Inferior parietal cortex (tissue), 1 donor: ENCODE results near the gene CNOT4.
A peak's percentile ranks its signal among the peaks of the same experiment; 100 is the strongest.

ENCODE experiments used
- DNase-seq: peaks from one replicate; pipeline ENCODE4 v3.0.0-alpha.2; 2016; ENCODE audit errors: extremely low spot score

Gene CNOT4

DNA sequence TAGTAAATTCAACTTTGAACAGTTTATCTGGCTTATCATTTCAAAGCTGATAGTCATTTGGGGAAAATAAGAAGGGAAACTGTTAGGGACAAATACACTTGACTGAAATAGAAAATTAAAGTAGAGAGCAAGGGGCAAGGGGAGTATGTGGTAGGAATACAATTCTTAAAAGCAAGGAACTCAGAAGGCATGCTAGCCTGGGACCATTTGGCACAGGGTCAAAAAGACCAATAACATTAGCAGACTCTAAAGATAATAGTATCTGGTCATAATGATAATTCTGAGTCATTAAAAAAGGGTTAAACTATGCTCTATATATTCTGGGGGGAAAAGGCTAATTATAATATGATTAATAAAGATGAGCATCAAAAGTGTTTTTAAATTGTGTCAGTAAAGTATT lies 112.2 kb downstream of the CNOT4 start:
- no peak for DNase-seq

DNA sequence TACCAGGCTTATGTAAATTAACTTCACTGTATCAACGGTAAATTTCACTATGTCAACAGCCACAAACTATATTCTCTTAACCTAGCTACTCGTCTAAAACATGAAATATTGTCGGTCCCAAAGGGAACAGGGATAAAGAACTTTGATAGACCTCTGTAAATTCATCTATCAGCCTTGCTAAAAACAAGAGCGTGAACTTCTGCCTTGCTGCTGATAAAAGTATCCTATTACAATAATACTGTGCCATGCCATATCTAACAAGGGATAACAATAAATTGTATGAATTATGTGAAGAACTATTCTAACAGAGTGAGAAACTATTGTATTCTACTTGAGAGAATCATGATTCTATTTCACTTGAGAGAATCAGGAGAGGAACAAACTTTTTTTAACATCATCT lies 117.2 kb downstream of the CNOT4 start:
- no peak for DNase-seq

DNA sequence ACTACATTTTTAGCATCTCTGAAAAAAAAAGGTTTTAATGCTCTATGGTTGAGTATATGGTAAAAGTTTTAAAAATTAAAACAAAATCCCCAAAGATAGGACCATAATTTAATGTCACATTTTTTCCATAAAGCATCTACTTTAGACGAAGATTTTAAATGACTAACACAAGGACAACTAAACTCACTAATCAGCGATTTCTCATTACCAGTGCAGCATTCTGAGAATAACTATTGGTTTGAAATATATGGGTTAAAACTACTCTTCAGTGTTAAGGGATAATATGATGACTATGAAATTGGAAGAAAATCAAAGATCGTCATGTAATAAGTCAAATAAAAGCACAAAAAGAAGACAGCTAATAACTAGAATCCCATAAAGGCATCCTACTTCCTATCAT lies 118.4 kb downstream of the CNOT4 start:
- DNase-seq: no peak

DNA sequence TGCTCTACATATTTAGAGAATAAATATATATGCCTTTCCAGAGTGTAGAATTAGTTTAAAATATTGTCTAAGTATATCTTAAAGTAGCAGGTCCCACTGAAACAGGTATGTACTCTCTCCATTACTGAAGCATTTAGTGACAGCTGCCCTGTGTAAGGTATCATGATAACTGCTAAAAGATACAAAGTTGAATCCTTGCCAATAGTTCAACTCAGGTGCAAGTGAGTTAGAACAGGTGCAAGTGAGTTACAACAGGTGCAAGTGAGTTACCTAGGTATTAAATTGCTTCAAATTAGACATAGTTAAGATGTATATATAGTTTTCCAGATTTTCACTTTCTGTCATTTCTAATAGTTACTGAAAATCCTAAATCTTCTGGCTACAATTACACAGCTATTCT lies 119.1 kb downstream of the CNOT4 start:
- no peak for DNase-seq

DNA sequence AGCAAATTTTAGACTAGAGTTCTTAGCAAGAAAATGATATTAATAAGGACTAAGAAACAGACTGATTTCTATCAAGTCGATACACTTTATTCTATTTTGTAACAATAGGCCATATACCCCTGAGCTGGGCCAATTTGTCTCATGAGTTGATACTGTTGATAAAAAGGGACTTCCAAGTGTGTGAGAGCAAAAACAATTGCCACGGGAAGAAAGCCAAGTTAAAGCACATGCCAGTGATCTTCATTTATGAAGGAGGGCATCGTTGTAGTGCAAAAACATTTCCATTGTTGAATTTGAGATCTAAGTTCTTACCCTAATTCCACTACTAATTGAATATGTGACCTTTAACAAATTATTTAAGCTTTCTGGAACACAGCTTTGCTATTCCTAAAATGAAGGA lies 119.9 kb downstream of the CNOT4 start:
- DNase-seq: no peak

DNA sequence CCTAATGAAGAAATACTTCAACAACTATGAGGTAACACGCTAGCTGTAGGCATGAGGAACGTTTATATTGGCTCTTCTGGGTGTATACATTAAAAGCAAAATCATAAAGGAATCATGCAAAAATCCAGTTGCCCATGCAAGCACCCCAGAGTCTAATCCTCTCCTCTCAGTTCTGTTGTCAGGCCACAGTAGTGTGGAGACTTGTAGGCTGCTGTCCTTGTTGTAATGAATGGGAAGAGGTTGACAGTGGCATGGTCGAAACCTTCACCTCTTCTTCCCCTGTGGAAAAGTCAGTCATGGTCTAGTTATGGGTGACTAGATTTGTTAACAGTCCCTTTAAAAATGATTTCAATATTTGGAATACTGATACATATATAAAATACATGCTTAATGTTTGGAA lies 121.3 kb downstream of the CNOT4 start:
- no peak for DNase-seq

DNA sequence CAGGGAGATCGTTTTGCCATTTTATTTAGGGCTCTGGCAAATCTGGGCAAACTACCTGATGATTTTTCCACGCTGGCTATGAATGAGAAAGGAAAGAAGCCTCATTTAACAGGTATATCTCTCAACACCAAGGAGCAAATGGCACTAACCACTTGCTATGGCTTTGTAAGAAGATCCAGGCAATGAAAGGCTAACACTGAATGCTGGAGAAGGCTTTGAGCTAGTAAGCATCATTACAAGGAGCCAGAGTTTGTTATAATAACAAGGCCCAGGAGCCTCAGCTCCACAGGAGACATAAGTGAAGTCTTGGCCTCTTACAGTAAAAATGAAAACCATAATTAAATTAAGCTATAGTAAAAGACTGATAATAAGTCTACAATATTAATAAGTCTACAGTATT lies 123.1 kb downstream of the CNOT4 start:
- no peak for DNase-seq

DNA sequence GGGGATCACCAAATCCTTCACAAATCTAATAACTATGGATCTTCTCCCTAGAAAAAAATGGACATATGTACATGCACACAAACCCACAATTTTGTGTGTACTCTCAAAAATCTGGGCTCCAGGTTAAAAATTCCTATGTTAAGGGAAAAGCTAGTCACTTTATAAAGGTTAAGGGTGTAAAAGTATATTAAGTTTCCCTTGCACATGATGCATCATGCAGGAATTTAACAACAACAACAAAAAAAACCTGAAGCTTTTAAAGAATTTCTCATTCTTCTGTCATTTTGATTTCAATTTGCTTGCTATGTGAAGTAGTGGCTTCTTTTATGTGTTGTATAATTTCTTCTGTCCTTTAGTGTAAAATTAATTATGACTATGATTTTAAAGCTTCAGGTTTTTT lies 123.7 kb downstream of the CNOT4 start:
- no peak for DNase-seq

DNA sequence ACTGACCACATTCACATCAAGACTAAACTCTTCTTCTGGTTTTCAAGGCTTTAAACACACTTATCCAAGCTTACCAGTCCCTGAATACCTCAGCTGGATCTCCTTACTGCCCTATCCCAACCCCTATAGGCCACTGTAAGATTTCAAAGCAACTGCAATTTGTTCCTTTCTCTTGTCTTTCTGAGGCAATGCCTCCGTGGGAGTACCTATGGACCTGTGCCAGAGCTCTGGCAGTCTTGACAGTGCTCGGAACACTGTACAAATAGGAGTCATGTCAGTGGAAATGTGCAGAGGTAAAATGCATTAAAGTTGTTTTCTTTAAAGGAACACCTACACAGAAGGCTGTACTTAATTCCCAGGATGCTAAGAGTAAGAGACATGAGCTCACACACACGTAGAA lies 124.7 kb downstream of the CNOT4 start:
- peak; percentile 31 for DNase-seq

DNA sequence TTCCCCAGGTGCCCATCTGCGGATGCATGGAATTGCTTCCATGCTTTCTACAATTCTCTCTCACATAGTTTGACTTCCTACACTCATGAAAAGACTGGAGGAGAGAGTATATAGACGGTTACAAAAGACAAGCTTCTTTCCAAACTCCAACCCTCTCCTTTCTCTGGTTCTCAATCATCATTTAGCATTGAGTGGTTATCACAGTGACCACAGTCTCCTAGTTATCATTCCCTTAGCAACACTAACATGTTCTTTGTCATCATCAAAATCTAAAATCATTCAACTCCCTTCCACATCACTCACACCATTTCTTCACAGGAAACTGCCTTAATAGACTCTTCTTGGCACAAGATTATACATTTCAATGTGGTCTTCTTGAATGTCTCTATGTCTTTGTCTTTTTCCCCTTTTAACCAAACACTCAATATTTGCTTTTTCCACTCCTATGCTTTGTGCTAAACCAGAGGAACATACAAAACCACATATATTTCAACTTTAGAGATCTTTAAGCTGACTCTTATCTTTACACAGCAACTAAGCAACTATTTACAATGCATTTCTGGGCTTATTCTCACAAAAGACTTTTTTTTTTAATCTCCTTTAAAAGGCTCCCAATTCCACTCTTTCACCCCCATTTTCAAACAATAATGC lies 126.3 kb downstream of the CNOT4 start:
- no peak for DNase-seq

DNA sequence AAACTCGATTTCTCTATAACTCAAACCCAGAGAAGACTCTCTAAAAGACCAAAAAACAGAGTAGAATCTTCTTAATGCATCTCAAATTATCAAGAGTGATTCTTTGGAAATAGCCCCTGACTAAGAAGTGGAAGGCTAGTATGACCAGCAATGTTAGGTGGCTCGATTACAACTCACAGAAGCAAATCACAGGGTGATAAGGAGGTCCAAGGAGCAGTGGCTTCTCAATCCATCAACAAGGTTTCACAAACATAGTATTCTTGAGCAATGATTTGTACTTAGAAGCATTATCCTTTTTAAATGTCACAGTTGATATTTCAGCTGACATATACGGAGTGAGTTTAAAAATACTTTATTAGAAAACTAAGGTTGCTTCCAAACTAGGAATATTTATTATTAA lies 127.7 kb downstream of the CNOT4 start:
- no peak for DNase-seq

DNA sequence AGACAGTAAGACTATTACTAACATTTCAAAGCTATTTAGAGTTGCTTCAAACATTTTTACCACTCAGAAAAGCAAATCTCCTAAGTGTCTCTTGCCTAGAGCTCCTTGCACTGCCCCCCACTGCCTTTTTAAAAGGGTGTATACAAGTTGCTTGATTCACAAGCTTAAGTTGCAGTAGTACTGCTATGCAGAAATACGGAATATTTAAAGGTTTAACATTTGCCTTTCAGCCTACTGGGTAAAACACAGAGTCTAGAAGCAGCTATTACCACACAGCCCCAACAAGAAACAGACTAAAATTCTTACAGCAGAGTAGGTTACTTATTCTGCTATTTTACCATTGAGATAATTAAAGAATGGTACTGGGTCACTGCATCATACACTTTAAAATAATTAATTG lies 128.5 kb downstream of the CNOT4 start:
- no peak for DNase-seq

DNA sequence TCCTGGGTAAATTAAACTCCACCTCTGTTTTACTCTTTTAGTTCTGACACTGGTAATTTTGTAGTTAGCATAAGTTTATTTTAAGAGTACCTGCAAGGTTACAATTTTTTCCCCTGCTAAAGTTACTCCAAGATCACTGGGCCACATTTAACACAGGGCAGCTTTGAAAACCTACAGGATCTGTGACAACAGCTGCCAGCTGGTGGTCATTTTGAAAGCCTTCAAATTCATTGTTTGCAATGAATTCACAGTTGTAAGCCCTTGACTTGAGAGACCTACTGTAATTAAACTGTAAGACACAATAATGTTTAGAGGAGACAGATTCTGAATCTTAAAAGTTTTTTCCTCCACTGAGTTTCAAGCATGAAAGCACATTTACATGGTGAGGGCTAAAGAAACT lies 129.6 kb downstream of the CNOT4 start:
- DNase-seq: no peak

DNA sequence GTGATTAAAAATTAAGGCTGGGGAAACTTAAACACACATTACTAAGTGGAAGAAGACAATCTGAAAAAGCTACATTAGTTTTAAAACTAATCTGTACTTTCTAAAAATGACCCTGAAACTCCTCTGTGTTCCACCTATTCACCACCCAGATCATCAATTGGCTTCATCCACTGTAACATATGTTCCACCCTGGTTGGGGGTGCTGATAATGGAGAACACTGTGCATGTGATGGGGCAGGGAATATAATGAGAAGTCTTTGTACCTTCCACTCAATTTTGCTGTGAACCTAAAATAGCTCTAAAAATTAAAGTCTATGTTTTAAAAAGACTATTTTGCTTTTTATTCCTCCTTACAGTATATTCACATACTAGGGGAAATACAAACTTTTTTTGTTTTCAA lies 132.7 kb downstream of the CNOT4 start:
- no peak for DNase-seq

DNA sequence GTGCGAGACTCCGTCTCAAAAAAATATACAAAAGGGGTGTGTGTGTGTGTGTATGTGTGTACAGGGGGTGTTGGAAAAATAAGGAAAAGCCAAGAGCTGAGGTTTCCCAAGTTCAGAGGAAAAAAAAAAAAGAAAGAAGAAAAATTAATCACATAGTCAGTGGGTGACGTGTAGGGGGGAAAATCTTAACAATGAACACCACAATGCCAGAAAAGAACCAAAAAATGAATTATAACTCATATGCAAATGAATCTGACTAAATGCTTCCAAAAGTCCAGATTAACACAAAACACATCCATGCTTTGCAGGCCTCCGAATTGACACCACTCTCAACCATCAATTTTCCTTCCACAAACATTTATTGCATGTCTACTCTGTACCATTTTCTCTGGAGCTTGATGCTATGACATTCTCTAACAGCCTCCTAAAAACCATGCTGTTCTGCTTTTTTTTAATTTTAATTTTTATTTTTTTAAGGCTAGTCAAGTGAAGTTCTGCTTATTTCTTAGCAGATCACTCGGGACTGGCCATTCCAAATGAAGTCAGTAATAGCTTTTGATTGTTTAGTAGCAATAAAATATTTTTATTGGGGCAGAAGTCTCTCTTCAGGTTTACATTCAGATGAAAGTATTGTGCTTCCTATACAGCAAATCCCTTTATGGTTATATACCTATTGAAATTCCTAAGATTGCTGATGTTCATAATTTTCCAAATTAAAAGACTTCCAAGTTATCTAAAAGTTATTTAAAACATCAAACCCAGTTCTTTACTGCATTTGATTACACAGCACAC lies 133.8 kb downstream of the CNOT4 start:
- DNase-seq: no peak

DNA sequence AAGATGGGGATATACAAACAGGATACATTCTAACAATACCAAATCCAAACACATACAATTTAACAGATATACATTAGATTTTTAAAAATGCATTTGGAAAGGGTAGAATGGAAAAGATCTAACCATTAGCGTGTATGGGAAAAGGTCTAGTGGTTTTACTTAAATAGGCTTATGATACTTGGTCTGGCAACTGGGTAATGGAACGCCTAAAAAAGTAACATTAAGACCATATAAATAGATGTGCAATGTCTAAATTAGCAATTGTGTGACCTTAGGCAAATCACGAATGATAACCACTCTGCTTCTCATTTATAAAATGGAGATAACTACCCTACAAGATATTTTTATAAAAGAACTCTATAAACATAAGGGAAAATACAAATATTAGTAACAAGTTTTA lies 135.2 kb downstream of the CNOT4 start:
- DNase-seq: no peak

DNA sequence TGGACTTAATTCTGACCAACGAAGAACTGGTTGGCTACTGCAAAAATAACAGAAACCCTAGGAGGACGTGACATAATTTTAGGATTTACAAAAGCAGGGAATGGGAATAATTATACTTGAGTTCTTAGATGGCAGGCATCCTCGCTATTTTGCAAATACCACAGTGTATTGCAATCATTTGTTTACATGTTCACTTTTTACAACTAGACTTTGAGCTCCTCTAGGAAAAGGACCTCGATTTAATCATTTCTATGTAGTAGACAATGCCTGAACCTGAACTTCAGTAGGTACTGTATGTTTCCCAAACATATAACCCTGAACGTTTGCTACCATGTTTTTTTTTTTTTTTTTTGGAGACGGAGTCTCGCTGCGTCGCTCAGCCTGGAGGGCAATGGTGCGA lies 137.7 kb downstream of the CNOT4 start:
- DNase-seq: no peak

DNA sequence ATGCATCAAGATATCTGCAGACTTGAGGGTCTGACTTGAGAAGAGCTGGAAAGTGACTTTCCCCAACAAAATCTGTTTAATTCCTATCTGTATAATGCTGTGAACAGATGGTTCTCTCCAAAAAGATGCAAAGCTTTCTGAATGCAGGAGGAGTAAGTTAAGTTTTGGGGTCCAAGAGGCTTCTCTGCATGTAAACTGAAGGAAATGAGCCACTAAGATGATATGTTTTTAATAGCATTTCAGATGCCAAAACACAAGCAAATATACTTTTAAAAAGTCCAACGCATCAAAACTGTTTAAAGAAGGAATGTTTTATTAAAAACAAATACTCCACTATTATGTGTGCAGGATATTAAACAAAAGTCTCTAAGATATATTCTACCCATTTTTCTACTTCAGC lies 139.2 kb downstream of the CNOT4 start:
- DNase-seq: no peak

DNA sequence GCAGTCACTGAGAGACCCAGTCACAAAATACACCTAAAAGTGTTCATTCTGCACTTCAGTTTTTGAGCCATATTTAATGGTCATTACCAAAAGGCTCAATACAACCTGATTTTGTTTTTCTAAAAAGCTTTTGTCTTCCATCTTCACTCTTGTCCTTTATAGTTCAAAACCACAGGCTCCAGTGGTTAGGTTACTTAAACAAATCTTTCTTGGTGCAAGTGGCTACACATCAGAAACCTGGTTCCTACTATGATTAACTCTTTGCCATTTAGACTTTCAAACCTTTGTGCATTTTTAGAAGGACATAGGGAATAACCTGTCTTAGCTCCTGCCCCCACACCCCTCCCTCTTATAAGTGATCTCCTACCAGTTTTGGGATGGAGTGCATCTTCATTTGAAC lies 140.5 kb downstream of the CNOT4 start:
- DNase-seq: no peak

DNA sequence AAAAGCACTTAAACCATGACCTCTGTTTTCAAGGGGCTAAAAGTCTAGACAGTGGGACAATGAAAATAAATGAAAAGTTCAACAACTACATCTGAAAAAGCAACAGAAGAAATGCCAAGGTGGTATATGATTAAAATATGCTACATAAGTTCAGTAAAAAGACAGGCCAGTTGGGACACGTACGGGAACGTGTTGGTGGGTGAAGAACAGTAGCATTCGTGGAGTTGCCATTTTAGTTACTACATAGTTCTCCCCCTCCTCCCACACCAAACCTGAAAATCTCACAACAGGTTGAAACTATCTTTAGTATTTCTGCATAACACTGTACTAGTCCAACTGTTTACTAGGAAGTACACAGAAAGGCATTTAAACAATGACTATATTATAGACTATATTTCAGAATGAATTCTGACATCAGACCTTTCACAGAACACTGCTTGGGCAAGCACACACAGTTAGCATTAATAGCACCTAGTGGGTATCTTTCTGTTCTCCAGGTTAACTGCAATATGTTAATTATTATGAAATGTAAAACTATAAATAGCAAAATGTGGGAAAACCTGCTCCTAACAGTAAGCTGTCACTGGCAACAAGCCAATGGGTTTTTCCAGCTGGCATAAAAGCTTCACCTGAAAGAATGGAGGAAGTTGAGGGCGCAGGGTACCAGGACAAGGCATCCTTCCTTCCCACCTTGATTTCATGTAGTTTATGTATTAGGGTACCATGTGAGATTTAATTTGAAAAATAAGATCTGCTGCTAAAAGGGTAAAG lies 141.3 kb downstream of the CNOT4 start:
- no peak for DNase-seq

DNA sequence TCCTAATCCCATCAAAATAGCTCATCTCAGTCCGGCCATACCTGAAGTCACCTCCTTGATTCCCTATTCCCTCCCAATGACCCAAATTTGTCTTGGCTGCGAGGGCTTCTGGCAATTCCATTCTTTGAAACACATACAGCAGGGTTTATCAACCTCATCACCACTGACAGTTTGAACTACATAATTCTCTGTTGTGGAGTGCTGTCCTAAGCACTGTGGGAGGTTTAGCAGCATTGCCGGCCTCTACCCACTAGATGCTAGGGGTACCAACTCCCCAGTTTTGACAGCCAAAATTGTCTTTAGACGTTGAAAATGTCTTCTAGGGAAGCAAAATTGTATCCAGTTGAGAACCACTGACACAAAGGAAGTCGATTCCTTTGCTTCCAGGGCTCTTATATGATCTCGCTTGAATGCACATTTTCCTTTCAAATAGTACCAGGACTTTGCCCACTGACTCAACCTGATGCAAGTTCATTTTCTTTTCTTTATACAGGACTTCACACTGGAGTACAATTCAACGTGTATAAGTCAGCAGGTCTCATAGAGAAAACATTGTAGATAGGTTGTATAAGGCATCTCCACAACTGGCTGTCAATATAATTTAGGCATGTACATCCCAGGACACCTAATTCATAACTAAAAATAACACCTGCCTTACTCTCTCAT lies 142.9 kb downstream of the CNOT4 start:
- DNase-seq: no peak

DNA sequence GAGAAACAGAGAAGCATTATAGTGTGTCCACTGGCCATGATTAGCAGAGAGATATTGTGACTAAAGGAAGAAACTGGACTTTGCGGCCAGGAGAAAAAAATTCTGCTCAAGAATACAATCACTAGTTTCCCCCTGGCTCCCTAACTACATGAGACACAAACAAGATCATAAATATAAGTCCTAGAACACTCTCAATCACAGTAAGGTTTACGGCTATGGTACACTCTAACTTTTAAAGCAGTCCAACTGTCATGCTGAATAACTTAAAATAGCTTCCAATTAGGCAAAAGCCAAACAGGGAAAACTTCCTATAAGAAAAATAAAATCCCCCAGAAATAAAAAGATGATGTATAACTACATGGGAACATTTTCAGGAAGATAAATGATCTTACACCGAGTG lies 144.2 kb downstream of the CNOT4 start:
- no peak for DNase-seq
